ENCODE data around the gene SLF2.

DNA sequence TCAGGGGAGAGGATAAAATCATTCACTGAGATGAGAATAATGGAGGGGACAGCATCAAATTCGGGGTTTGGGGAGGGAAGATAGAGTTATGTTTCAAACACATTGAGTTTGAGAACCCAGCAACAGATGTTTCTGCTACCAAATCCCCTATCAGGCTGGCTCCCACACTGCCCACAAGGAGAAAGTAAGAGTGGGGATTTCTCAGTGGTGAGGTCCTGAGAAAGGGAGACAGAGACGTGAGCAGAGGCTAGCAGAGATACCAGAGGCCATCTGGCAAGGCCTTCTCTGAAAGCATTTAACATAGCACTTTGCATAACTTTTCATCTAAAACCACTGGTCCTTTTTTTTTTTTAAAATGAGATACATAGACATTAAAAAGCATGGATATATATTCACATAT is 7.8 kb upstream of the SLF2 start:
- TF ChIP-seq, protein P1, sequence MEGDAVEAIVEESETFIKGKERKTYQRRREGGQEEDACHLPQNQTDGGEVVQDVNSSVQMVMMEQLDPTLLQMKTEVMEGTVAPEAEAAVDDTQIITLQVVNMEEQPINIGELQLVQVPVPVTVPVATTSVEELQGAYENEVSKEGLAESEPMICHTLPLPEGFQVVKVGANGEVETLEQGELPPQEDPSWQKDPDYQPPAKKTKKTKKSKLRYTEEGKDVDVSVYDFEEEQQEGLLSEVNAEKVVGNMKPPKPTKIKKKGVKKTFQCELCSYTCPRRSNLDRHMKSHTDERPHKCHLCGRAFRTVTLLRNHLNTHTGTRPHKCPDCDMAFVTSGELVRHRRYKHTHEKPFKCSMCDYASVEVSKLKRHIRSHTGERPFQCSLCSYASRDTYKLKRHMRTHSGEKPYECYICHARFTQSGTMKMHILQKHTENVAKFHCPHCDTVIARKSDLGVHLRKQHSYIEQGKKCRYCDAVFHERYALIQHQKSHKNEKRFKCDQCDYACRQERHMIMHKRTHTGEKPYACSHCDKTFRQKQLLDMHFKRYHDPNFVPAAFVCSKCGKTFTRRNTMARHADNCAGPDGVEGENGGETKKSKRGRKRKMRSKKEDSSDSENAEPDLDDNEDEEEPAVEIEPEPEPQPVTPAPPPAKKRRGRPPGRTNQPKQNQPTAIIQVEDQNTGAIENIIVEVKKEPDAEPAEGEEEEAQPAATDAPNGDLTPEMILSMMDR (IDR thresholded peaks at IDR 0.05) = no peak
- TF ChIP-seq POLR2A (IDR thresholded peaks at IDR 0.05) = no peak
